22Rv1 (cell line): ENCODE results near the gene ETFBKMT.

Experiments
- CTCF ChIP-seq: fragments of 450-650 bp; IDR thresholded peaks from 2 replicates; pipeline ENCODE4 v1.5.1; 2017; ENCODE audit warnings: mild to moderate bottlenecking
- ZFX ChIP-seq: fragments of 450-650 bp; IDR thresholded peaks from 2 replicates; pipeline ENCODE4 v1.6.1; 2017; ENCODE audit warnings: antibody characterized with exemption, borderline replicate concordance

GRCh38 chr12:31647086-31647491 lies 12.4 kb upstream of the ETFBKMT start:
- TF ChIP-seq ZFX, result no peak
- no peak for TF ChIP-seq CTCF
